IPS-NIHi7 (cell line): ENCODE results near the gene ETV4.
A peak's percentile ranks its signal among the peaks of the same experiment; 100 is the strongest.

Experiments
- DNase-seq: peaks from one replicate; pipeline ENCODE4 v3.0.0; 2012; ENCODE audit warnings: mixed read lengths; ENCODE audit errors: extremely low spot score

ETV4 gene

DNA sequence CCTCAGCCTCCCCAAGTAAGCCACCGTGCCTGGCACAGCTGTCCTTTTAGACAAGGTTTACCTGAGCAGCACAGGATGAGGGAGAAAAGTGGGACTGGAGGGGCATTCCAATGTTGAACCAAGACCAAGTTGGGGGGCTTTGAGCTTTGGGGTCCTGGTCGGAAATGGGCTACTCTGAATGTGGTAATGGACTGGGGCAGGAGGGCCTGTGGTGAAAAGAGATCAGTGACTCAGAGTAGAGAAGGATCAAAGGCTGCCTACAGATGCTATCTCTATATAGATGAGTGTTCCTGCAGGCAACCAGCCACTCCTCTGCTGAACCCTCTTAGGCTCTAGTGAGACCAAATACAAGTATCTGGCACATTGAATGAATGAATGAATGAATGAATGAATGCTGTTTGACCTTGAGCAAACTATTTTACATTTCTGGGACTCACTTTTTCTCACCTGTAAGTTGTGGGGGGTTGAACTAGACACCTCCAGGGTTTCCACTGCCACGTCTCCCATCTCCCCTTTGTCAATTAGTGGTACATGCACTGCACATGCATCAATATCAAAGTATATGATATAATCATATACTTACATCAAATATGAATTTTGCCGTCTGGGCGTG lies 26.3 kb upstream of the ETV4 start:
- no peak for DNase-seq

DNA sequence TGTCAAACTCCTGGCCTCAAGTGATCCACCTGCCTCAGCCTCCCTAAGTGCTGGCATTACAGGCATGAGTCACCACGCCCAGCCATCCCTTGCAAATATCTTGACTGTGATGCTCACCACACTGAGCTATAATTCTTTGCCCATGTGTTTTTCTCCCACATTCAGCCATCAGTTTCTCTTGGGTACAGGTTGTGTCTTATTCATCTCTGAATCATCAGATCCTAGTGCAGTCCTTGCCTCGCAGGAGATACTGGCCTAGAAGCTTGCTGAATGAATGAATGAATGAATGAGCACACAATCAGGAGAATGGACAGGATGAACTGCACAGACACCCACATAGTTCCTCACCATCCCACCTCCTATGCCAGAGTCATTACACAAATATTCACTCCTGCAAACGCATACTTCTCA lies 24.4 kb upstream of the ETV4 start:
- DNase-seq: no peak

DNA sequence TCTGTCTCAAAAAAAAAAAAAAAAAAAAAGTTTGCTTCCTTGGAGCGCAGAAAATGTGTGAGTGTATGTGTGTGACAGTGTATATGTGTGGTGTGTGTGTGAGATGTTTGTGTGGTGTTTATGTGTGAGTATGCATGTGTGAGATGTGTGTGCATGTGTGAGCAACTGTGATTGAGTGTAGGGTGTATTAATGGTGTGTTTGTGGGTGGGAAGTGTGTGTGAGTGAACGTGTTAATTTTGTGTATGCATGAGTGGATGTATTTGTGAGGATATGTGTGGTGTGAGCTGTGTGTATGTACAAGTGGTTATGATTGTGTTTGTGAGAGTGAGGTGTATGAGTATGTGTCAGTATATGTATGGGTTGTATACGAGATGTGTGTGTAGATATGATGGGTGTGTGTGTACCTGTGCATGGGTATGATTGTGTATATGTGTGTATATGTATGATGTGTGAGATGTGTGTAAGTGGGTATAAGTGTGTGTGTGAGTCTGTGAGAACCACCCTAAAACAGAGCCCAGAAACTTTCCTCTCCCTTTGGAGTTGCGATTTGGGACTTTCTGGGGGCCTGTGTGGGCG lies 22.5 kb upstream of the ETV4 start:
- no peak for DNase-seq

DNA sequence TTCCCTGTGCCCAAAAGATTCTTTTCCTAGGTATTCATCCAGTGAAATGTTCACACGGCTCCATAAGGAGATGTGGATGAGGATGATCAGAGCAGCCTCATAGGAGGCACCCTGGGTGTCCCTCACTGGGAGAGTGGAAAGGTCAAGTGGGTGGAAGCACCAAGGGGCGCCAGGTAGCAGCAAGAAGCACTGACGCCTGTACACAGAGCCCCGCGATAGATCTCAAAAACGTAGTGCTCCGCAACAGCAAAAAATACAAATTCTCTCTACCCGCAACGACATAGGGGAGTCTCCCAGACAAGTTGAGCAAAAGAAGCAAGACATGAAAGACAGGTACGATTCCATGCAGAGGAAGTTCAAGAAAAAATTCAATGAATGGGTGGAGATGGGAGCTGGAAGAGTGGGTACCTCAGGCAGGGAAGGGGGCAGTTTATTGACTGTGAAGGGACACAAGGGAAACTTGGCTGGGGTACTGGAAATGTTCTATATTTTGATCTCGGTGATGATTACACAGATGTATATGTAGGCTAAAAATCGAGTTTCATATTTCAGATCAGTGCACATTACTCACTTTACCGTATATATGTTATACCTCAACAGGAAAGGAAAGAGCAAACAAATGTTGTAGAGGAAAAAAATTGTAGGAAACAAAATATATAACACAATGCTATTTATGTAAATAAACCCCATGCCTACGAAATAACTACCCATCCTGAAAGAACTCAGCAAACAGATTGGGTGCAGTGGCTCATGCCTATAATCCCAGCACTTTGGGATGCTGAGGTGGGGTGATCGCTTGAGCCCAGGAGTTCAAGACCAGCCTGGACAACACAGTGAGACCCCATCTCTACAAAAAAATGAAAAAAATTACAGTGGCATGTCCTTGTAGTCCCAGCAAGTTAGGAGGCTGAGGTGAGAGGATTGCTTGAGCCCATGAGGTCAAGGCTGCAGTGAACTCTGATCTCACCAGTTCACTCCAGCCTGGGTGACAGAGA lies 17.8 kb upstream of the ETV4 start:
- DNase-seq: no peak

DNA sequence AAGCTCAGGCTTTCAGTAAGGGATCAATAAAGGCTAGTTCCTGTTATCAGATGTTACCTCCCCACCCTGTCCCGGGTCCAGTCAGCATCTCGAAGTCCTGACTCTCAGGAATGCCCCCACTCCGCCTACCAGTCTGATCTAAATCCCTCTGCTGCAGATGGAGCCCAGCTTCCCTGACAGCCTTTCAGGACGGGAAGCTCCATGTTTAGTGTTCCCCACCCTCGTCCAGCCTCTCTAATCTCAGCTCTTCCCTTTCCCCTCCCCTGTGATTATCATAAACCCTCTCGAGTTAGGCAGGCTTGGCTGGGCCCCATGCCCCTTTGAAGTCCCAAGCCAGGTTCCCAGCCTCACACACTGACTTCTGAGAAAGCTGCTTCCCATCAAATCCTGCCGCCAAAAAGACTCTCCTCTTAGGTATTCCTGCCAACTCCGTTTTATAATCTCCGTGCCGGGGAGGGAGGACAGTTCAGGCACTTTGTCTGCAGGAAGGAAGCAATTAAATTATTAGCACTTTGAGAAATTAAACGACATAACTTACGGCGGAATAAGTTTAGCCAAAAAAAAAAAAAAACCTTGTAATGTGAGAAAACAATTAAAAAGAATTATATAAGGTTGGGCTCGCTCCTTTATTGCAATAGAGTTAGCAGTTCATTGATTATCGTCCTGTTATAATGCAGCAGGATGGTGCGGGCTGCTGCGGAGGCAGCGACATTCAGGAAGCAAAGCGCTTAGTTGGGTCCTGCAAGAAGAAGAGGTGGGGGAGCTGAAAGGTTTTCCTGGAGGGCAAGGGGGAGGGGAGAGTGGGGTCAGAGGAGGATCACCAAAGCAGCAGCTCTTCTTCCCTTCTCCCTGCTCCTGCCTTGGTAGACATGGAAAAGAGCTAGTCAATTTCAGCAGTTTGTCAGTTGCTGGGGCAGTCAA lies 16.8 kb upstream of the ETV4 start:
- peak; percentile 56 for DNase-seq

DNA sequence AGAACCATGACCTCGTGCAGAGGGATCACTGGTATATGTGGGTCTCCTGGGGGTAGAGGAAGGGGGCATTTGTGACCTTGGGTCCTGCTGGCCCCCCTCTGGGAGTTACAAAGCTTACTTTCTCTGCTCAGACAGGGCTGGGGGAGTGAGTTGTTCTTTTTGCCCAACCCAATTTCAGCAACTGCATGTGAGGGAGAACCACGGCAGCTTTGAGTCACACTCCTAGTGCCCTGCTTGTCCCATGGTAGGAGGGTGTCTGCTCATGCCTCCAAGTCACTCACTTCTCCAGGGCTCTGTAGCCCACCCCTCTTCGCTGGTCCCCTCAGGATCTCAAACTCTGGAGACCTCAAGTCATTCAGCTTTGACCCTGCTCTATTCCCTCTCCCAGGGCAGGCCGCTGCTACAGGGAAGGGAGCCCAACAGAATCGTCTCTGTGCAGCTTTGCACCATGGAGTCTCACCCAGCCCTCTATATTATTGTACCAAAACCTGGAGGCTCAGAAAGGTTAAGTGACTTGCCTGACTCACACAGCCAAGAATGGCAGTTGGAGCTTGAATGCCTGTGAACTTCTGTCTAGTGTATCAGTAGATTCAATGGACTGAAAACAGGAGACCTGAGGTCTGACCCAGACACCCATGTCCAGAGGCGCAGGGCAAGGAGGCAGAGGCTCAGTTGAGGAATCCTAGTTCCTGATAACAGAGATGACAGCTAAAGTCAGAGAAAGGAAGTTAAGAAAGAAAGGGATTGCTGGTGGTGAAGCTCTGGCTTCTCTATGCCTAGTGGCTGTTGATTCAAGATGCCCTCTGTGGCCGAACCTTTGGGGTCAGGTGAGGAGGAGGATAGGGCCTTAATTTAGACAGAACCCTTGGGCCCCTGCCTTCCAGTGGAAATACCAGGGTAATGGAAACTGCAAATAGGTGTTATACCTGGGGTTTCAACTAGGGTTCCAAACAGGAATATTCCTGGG lies 14.6 kb upstream of the ETV4 start:
- DNase-seq: no peak

DNA sequence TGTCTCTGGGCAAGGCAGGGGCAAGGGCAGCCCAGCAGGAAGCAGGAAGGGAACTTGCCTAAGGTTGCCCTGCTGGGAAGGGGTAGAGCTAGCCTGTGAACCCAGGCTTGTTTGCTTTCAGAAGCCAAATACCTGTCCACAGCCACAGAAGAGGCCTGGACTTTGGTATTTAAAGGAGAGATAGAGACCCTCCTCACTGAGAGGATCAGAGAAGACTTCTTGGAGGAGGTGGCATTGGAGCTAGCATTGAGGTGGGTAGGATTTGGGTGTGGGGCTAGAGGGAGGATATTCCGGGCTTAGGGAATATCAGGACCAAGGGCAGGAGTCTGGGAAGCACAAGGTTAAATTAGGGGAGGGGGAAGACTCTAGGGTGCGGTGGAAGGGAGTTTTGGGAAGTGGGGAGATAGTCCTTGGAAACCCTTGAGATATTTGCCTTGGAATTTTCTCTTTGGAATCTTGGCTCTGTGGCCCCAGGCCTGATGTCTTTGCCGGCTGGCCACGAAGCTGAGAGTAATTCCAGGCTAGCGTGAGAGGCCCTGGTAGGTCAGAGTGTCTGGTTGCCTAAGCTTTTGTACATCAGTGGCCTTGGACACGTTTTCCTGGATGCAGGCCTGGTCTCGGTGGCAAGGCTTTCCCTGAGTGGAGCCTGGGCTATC lies 13.1 kb upstream of the ETV4 start:
- DNase-seq: no peak

DNA sequence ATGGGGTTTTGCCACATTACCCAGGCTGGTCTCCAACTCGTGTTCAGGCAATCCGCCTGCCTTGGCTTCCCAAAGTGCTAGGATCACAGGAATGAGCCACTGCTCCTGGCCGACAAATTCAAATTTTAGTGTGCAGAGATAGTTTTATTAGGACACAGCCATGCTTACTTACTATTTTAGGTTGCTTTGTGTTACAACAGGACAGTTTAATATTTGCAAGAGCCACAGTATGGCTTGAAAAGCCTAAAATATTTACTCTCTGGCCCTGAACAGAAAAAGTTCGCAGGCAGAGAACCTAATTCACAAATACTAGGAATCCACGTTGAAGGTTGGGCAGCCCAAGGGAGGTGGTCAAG lies 12.6 kb upstream of the ETV4 start:
- no peak for DNase-seq

DNA sequence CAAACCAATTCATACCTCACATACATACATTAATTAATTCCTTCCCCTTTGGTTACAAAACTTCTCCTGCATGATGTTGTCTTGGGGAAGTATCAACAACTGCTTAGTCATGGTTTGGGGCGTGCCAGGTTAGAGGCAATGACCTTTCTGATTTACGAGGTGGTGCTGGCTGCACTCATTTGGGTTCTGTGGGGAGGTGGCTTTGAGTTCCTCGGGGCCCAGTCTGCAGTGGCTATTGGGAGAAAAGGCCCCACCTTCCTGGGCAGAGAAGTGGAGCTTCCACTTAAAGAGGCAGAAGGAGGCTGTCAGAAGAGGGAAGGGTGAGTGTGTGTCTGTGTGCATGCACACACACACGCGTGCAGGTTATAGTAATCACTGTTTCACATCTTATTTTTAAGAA lies 10.2 kb upstream of the ETV4 start:
- DNase-seq: no peak

DNA sequence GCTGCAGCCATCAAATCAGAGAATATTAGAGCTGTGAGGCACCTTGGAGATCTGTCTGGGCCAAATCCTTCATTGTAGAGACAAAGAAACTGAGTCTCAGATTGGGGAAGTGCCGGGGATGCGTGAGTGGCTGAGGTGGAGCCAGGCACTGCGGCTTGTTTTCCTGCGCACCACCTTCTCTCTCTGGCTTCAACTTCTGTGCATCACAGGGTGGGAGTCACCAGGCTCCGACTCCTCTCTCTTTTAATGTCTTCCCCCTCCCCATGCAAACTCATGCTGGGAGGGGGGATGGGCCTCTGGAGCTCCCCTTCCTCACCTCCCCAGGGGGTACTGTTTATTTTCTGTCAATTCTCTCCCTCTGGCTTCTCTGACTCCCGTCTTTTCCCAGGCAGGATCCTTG lies 8.7 kb upstream of the ETV4 start:
- DNase-seq: peak; percentile 29

DNA sequence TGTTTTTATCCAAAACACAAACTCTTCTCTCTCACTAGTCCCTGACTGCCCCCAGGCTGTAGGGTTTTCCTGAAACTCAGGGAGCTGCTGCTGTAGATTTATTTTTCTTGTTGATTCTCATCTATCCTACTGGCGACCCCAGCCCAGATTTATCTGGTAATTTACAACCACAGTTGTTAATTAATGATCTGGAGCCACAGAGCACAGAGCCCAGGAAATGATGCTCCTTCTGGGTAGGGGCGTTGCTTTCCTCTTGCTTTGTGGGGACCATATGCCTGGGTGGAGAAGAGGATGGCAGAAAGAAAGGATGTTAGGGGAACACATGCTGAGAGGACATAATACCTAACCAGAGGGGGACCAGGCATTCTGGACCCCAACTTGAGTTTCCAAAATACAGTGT lies 7.4 kb upstream of the ETV4 start:
- DNase-seq: no peak

DNA sequence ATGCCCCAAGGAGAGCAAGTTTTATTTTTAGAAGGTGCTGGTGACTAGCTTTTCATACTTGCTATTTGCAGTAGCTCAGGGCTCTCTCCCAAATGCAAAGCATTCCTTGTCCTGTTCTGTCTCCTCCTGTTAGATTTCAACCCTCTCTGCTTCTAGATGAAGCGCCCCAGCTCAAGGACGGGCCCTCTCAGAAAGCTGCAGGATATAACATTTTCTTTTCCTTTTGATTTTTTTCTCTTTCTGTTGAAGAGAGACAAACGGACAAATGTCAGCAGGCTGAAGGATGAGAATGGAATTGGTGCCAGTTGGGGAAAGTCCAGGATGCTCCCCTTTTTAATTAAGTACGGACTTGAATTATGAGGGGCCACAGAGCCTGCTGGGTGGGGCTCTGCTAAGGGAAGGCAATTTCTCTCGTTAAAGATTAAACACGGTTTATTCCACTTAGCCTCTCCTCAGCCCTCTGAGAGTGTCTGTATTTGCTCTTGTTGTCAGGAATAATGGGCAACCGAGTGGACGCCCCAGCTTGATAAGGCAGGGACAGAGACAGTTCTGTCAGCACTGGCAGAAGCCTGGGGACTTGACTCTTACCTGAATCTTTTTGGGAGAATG lies 6.2 kb upstream of the ETV4 start:
- no peak for DNase-seq

DNA sequence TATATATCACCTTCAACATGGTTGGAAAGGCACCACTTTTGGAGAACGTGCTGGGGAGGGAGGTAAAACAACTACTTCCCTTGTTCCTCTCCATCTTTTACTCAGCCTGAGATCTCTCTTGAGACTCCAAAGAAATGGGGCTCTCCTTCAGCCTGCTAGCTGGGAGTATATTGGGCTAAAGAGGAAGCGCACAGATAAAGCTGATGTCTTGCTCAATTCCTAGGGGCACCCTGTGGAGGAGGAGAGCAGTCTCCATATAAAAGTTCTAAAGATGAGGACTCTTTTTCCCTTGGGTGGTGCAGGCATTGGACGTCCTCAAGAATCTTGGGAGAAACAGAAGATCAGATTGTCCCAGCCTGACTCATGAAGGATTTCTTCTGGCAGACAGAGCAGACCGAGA lies 4.6 kb upstream of the ETV4 start:
- DNase-seq: no peak

DNA sequence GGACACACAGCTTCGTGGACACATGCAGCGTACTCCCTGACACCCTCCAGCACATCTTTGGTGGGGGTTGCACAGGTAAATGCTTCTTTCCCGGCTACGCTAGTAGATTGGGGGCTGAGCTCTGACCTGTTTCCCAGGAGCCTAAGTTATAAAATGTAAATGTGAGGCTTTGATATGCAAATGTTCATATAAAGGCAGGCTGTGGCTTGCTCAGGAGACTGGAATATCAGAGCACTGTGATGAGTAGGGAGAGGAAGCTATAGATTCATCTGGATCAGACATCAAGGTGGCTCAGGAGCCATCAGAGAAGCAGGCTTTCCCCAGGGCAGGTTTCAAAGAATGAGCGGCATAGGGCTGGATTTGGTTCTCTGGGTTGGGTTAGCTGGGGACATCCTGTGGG lies 3.4 kb upstream of the ETV4 start:
- no peak for DNase-seq

DNA sequence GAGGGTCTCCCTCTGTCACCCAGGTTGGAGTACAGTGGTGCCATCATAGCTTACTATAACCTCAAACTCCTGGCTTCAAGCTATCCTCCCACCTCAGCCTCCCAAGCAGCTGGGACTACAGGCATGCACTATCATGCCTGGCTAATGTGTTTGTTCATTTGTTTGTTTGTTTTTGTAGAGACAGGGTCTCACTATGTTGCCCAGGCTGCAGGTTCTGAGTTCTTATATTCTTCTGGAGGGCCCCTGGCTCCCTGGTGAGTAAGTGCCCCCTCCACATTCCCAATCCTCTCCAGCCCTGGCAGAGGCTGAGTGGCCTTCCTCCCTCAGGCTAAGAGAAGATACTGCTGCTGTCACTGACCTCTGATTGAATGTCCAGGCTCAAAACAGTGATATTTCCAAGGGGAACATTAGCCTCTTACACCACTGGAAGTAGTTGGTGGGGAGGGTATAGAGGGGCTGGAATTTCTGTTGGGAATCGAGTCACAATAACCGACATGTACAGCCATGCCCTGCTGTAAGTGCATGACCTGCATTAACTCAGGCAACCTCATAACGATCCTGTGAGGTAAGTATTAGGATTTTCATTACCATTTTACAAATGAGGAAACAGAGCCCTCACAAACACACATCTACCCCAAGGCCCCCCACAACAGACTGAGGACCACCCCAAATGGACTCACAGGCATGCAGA lies 2.7 kb upstream of the ETV4 start:
- no peak for DNase-seq

DNA sequence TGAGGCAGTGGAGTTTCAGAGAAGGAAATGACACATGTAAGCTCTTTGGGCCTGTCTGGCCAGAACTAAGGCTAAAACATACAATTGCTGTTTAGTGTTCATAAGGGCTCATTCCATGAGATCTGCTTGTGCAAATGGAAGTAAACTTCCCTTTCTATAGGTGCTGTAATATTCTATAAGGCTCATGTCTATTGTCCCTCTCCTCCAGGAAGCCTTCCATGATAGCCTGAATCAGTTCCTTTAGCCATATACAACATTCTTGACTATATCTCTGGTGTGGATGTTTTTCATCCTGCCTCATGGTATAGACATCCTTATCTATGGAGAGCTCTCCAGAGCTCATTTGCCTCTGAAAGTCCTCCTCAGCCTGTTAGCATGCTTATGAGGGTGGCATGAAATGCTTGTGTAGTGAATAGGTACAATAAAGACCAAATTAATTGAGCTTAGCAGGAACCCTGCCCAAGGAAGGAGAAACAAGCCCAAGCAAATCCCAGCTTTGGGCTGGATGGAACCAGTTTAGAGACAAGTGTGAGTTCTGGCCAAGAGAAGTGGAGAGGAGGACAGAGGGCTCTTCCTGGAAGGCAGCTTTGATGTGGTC lies 1.6 kb upstream of the ETV4 start:
- DNase-seq: no peak

DNA sequence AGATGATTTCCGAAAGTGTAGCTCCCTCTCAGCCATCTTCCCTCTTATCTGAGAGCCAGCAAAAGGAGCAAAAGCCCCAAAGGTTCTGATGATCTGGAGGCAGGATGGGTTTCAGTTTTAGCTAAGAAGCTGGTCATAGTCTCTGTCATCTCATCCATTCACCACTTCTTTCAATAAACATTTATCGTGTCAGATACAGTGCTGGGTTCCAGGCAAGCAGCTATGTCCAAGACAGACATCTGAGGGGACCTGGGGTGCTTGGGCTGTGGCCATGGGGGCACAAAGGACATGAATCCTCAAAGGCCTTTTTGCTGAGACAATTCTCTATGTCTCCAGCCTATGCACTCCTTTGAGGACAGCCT lies 1.0 kb upstream of the ETV4 start:
- no peak for DNase-seq

DNA sequence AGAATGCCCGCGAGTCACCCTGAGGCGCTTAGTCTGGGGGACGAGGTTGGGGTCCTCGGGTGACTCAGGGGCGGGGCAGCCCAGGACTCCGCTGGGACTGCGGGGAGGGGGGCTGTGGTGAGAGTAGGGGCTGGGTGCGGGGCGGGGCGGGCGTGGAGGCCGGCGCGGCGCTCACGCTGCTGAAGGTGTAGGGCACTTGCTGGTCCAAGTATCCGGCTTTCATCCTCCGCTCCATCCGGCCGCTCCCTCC lies 832 bp downstream of the ETV4 start:
- no peak for DNase-seq
